Breast epithelium (tissue), 3 donors: ENCODE data around the gene DCAF15.

Experiments used
- POLR2A ChIP-seq: fragments of 450-650 bp; IDR thresholded peaks from one replicate; pipeline ENCODE4 v1.6.1; 2016; ENCODE audit warnings: antibody characterized with exemption, mild to moderate bottlenecking, moderate library complexity
- TF ChIP-seq, protein P1 (sequence below), 3 donors: fragments of 450-650 bp; IDR thresholded peaks; one replicate each; pipeline ENCODE4 v1.5.1; 2016 to 2017; ENCODE audit warnings: antibody characterized with exemption in 3 of 3, mild to moderate bottlenecking in 3 of 3, moderate library complexity in 3 of 3

DNA sequence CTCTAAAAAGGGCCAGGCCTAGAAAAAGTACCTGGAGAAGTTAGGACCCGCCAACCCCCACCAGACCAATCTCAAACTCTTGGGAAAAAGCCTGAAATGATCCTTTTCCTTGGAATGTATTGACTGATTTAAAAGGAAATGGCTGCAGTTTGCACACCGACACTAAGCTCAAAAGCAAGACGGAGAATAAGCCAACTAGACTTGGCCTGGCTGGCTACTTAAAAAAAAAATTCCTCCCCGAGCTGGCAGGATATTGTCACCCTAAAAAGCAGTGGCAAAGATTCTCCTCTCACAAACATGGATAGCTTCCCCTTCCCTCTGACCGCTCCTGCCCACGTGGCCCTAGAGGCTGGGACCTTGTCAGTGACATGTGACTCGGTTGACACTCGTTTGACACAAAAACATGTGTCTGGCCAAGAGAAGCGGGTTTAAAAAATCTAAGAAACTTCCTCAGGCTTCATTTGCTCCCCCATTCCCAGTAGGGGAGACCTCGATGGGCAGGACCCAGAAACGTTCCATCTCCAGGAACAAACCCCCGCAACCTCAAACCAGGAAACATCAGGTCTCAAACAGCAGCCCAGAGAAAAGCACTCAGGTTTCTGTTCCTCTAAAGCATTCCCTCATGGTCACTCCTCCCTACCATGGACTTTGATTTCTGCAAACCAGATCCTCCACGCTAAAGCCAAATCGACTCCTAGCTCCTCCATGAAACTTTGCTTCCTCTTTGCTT lies 52.5 kb downstream of the DCAF15 start:
- TF ChIP-seq, protein P1, sequence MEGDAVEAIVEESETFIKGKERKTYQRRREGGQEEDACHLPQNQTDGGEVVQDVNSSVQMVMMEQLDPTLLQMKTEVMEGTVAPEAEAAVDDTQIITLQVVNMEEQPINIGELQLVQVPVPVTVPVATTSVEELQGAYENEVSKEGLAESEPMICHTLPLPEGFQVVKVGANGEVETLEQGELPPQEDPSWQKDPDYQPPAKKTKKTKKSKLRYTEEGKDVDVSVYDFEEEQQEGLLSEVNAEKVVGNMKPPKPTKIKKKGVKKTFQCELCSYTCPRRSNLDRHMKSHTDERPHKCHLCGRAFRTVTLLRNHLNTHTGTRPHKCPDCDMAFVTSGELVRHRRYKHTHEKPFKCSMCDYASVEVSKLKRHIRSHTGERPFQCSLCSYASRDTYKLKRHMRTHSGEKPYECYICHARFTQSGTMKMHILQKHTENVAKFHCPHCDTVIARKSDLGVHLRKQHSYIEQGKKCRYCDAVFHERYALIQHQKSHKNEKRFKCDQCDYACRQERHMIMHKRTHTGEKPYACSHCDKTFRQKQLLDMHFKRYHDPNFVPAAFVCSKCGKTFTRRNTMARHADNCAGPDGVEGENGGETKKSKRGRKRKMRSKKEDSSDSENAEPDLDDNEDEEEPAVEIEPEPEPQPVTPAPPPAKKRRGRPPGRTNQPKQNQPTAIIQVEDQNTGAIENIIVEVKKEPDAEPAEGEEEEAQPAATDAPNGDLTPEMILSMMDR (IDR thresholded peaks at IDR 0.05) = no peak
- TF ChIP-seq POLR2A = no peak
